Hepatocyte (in vitro differentiated cells): ENCODE measurements around the gene TREML1.

Experiments used
- EZH2 ChIP-seq: fragments of 200-600 bp; sonication (generic); IDR thresholded peaks from 2 replicates; pipeline ENCODE4 v1.6.1; 2016; ENCODE audit warnings: antibody characterized with exemption, mild to moderate bottlenecking, borderline replicate concordance
- EZH2phosphoT487 ChIP-seq: fragments of 200-600 bp; sonication (generic); IDR thresholded peaks from one replicate; pipeline ENCODE4 v1.6.1; 2018; ENCODE audit warnings: antibody characterized with exemption, mild to moderate bottlenecking, low read depth, moderate library complexity; ENCODE audit not compliant: unreplicated experiment, severe bottlenecking

- TF ChIP-seq EZH2phosphoT487, result no peak
- no peak for TF ChIP-seq EZH2
Measured at GRCh38 chr6:41187924-41188886, 34.1 kb upstream of the TREML1 start.
